DMS53 treated with DMSO at 0.1 percent for 48 hours (cell line): ENCODE results near the gene FER1L5.

Source experiments
- DNase-seq: peaks from one replicate; lab custom pipeline; 2025; ENCODE audit not compliant: unreplicated experiment; lab: John Stamatoyannopoulos, UW

Gene FER1L5

DNA sequence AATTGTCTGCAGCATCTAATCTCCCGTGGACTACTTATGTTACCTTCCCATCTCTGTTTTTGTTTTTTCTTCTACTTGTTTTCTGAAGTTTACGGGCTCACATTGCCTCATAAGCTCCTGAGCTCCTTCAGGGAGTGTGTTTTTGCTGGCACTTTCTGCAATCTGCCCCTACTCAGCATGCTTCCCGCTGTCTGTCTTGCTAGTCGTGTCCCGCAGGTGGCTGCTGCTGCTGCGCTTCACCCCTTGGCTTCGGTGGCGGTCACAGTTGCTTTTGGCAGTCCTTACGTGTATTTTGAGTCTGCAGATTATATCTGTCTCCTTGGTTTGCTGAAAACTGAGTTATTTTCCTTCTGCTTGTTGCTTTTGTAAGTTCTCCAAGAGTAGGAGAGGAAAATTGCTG, 37.3 kb downstream of the FER1L5 start:
- no peak for DNase-seq

DNA sequence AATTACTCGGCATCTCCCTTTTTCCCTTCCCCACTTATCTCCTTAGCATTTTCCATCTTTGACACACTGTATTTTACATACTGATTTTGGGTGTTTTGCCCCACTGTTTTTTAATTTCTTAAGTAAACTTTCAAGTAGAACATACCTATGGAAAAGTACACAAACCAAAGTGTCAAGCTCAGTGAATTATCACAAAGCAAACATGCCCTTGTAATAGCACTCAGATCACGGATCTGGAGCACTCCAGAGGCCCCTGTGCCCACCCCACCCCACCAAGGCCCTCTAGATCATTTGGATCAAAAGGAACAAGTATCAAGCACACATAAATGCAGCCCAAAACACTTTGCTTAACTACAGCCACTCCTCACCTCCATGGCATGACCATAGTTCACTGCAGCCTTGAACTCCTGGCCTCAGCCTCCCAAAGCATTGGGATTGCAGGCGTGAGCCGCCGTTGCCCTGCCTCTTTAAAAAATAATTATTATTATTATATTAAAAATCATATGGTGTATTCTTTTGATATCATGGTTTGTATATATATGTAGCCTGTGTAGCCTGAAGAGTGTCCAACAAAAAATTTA, 38.1 kb downstream of the FER1L5 start:
- DNase-seq = no peak

DNA sequence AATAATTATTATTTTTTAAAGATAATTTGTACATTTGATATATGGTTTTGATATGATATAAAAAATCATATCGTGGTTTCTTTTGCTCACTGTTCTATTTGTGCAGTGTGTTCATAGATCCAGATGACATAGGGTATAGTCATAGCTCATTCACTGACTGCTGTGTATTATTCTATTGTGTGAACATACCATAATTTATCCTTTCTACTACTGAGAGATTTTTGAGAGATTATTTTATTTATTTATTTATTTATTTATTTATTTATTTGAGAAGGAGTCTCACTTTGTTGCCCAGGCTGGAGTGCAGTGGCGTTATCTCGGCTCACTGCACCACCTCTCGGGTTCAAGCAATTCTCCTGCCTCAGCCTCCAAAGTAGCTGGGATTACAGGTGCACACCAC, 39.0 kb downstream of the FER1L5 start:
- no peak for DNase-seq

DNA sequence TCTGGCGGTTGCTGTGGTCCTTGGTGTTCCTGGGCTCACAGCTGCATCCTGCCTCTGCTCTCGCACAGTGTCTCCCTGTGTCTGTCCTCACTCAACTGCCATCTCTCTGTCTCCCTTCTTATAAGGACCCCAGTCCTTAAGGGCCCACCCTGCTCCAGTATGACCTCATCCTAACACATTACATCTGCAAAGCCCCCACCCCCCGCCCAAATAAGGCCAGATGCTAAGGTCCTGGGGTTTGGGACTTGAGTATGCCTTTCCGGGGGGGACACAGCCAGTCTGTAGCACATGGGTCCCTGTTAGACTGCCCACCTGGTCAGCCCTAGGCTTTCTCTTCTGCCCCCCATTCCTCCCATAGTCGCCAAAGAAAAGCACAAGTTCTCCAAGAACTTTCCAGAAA, 40.7 kb downstream of the FER1L5 start:
- no peak for DNase-seq

DNA sequence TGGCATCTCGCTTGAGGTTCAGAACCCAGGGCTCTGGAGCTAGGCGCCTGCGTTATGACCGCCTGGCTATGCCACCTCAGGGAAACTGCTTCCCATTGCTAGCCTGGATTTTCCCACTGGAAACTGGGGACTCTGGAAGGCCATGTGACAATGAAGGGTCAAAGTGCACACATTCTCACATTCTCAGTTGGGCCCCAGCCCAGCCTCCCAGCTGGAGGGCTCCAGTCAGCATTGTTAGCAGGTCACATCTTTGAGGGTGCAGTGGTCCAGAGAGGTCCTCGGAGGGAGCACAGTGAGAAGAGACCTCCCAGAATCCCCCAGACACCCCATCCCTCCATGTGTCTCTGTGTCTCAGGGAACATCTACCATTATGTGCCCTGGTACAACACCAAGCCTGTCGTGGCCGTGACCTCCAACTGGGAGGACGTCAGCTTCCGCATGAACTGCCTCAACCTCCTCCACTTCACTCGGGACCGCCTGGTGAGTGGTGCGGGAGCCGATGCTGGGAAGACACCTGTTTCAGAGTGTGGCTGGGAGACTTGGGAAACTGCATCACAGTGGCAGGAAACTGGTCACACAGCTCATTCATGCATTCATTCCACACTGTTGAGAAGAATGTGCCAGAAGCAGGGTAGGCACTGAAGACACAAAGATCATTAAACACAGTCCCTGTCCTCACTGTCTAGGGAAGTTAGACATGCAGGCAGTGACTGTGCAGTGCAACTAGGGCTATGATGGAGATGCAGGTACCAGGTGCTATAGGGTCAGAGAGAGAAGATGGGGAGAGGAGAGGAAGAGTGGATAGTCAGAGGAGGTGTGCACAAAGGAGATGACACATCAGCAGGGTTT, 41.6 kb downstream of the FER1L5 start:
- no peak for DNase-seq

DNA sequence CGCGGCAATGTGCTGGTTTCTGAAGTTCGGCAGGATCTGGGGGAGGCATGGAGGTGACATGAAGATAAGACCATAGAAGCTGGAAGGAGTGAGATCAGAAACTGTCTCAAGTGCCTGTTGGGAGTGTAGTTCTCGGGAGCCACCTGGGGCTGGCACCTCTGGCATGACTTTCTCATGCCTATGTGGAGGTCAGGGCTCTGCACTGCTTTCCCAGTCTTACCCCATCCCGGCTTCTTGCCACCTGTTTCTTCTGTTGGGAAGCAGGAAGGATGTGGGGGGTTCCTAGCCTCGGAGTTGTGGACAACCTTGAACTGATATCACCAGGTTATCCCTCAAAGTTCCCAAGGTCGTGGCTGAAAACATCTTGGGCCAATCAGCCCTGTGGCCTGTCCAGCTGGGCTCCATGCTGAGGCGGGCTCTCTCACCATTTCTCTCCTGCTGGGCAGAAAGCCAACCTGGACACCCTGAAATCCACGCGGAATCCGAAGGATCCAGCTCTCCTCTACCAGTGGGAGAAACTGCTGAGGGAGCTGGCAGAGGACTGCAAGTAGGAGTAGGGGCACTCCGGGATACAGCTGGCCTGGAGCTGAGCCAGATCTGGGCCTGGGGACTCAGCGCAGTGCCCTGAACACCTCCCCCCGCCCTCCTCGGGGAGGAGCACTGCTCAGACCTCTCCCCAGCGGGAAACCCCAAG, 42.5 kb downstream of the FER1L5 start:
- DNase-seq = no peak

DNA sequence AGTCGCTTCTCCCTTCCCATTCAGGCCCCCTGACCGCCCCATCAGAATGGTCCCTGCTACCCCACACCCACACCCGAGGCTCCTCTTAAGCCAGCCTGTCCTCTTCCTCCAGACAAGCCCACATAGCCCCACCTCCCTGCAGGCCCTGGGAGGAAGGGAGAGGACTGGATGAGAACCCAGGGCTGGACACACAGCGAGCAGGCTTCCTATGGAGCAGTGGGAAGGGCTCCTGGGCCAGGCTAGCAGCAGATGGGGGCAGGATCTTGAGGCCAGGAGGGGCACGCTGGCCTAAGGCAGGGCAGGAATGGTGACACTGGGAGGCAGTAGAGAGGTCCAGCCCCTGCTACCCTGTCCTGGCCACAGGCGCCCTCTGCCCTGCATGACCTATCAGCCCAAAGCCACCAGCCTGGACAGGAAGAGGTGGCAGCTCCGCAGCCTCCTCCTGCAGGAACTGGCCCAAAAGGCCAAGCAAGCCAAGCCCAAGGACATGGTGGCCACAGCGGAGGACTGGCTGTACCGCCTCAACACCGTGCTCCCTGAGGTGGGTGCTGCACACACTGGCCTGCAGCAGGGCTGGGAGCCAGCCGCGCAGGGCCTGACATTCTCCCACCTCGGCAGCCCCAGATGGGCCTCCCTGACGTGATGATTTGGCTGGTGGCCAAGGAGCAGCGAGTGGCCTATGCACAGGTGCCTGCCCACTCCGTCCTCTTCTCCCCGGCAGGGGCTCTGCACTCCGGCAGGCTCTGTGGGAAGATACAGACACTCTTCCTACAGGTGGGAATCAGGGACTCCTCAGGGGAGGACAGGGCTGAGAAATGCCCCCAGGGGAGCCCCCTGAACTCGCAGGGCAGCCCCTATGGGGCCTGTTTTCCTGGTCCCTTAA, 43.3 kb downstream of the FER1L5 start:
- DNase-seq = peak; percentile 36

DNA sequence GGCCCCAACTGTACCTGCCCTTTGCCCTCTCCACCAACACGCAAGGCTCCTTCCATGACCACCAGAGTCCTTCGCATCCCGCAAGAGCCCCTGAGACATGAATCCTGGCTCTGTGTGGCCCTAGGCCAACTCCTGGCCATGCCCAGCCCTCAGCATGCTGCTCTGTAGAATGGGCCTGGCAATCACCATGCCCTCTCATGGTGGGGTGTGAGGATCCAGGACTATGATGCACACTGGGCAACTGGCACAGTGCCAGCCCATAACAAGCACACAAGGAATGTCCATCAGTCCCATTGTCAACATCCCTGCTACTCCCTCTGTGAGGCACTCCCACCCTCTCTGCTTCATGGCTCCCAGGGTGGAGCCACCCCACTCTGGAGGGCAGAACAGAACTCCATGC, 44.7 kb downstream of the FER1L5 start:
- no peak for DNase-seq

DNA sequence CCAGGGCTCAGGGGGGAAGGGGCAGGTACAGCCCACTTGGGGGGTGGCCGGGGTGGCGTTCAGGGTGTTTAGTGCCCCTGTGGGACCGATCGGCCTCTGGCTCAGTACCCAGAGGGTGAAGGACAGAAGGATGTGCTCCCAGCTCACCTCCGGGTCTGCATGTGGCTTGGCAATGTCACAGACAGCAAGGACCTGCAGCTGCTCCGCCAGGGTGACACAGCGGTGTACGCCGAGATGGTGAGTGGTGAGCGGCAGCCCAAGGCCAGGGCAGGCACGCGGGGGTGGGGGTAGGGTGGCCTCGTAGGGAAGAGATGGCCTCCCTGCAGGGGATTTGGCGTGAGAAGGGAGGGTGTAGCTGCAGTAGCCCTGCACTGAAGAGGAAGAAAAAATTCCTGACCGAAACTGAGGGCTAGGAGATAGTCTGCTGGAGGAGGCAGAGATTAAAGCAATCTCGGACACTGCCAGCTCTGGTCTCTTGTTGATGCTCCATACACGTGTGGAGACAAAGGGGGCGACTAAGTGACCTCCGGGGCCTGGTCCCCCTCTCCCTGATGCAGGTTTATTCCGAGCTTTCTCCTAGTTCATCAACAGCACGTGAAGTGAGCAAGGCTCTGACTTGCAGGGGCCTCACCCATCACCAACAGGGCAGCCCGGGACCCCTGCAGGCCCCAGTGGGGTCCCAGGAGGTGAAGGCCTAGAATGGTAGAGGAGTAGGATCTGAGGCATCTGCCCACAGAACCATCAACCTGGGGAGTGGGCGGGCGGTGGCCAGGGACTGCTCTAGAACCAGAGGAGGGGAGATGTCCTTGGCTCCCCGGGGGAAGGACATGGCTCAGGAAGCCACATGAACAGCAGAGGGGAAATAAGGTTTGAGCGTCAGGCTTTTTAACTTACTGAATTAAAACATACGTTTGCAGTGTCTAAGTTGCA, 45.4 kb downstream of the FER1L5 start:
- no peak for DNase-seq

DNA sequence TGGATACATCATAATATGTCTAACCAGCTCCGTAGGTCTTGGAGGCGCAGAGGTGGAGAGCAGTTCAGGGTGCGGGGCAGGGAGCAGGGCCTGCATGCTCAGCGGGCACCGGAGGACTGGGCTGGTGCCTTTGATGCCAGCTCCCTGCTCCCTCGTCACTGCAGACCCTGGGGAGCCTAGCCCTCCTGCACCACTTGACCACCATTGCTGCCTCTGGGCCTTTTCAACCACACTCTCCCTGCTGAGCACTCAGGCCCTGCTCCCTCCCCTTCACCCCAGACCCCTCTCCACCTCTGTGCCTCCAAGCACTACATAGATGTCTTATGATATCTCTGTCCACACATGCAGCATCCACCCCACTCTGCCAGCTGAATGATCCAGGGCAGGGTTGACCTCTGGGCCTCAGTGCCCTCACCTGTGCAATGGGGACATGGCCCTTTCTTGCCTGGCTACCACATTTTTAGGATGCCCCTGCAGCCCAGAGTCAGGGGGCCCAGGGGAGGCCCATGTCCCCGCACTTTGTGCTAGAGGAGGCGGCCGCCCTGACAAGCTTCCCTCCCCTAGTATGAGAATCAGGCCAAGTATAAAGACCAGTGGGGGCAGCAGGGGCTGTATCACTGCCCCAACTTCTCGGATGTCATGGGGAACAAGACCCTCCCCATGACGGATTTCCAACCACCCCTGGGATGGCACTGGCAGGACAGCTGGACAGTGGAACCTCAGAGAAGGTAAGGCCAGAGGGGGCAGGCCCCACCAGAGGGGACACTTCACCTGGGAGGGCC, 46.3 kb downstream of the FER1L5 start:
- DNase-seq = no peak

DNA sequence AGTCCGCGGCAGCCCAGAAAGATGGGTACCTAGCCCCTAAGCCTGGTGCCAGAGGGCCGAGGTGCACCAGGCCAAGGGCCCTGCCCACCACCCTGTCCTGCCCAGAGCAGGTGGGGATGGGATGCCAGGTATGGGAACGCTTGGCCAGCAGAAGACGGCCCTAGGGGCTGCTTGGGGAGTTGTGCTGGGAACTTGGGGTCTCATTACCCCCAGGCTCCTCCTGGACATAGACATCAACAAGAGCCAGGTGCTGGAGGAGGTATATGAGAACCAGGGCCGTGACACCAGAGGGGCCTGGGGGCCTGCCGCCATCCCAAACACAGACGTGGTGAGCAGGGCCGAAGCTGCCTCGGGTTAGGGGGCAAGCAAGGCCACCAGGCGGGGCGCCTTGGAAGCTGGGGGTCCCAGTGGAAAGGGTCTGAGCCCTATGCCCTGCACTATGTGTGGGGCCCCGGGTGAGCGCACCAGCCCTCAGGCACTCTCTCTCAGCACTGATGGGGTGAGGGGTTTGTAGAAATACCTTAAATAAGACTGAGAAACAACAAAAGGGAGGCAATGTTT, 46.9 kb downstream of the FER1L5 start:
- DNase-seq = no peak

DNA sequence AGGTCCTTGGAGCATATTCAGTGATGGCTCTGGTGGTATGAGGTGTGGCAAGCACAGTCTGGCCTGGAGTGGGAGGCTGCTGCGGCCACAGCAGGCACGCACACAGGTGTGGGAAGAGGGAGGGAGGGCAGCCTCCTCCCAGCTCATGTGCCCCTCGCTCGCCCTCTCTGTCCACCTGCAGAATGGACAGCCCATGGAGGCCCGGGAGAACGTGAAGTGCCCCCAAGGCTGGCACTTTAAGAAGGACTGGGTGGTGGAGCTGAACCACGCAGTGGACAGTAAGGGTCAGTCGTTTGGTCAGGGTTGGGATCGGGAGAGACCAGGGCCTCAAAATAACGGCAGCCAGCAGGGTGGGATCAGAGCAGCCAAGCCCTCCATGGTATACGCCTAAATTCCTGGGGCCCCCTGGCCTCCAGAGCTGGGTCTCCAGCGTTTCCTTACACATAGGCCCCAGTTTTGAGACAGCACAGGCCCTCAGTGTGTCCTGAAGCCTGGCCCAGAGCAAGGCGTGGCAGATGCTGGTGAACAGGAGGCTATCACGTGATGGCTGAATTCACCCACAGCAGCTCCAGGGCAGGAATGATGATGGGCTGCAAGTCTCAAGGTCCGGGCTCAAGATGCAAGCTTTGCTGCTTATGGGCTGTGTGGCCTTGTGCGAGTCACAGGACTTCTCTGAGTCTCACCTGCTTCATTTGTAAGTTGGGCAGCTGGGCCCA, 47.9 kb downstream of the FER1L5 start:
- DNase-seq = no peak

DNA sequence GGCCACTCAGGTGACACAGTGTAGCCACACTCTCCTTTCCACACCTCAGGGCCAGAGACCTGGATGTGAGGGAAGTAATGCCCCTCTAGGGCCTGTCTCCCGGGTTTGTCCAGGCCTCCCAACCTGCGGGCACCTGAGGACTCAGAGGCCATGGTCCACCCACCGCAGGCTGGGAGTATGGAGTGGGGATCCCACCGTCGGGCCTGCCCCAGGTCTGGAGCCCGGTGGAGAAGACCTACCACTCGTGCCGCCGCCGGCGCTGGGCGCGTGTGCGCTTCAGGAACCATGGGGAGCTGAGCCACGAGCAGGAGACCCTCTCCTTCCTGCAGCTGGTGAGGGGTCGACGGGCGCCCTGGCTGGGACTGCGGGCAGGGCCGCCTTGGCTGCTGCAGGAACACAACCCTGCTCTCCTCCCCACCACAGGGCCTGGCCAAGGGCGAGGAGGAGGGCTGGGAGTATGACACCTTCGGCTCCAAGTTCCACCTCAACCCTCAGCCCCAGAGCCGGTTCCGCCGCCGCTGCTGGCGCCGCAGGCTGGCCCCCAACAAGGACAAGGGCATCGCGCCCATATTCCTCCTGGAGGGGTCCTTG, 48.6 kb downstream of the FER1L5 start:
- no peak for DNase-seq

DNA sequence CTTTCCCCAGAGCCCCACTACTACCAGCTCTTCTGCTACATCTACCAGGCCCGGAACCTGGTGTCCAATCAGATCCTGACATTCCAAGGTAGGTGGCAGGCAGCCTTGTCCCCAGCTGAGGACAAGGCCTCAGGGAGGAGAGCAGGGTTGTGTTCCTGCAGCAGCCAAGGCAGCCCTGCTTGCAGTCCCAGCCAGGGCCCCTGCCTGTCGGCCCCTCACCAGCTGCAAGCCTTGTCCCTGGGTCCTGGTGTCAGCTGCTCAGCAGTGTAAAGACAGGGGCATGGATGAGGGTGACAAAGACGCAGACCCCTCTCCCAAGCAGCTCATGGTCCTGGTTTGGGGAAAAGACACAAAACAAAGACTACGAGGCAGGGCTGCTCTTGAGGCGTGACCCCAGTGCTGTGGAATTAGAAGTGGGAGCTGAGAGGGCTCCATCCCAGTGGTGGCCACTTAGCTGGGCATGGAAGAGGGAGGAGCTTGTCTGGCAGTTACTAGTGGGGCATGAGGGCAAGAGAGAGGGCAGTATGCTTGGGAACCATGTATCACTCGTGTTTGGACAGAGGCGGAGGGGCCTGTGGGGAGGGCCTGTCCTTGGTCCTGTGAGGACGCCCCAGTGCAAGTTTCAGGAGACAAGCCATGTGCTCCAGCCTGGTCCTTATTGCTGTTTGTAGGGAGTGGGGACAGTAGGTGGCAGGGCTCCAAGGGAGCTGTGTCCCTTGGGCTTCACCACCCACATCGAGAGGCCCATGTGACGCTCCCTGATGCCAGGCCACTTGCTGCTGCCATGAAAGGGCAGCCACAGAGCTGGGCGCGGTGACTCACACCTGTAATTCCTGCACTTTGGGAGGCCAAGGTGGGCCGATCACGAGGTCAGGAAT, 49.8 kb downstream of the FER1L5 start:
- no peak for DNase-seq

DNA sequence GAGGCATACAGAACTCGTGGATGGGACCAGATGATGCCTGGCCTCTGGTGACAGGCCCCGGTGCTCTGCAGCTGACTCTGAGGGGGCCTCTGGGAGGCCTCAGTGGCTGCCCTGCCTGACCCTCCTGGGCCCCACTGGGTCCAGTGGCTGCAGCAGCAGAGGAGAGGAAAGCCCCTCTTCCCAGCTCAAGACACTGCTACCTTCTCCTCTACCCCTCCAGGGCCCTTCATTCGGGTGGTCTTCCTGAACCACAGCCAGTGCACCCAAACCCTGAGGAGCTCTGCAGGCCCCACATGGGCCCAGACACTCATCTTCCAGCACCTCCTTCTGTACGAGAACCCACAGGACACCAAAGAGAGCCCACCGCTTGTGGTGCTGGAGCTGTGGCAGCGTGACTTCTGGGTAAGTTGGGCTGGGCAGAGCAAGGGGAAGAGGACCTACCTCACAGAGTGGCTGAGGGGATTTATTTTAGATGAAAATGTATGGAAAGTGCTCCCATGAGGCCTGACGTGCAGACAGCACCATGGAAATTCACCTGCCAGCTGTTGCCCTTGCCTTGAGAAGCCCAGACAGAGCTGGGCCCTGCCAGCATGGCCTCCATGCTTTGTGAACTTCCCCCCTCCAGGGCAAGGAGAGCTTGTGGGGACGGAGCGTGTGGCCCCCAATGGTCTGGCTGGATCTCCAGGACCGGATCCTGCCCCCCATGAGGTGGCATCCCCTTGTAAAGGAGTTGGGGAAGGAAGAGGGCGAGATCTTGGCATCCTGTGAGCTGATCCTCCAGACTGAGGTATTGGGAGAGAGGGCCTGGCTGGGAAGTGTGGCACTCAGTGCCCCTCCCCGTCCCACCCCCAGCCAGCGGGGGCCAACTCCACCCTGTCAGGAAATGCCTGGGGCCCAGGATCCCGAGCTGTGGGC, 51.0 kb downstream of the FER1L5 start:
- no peak for DNase-seq

DNA sequence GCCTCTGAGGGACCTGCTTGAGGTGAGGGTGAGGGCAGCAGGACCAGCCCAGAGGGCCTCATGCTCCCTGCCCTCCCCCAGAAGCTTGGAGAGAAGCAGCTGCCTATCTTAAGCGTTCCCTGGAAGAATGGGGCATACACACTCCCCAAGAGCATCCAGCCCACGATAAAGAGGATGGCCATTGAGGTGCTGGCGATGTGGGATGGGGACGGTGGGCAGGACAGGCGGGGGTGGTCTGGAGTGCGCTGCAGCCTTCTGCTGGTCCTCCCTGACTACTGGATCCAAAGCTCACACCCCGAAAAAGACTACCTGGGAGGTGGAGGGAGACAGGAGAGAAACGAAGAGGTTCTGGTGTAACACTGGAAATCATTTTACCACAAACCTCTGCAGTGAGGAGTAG, 51.7 kb downstream of the FER1L5 start:
- DNase-seq = no peak
